ENCODE data around the gene DNAJC15.

- TF ChIP-seq, protein P1, sequence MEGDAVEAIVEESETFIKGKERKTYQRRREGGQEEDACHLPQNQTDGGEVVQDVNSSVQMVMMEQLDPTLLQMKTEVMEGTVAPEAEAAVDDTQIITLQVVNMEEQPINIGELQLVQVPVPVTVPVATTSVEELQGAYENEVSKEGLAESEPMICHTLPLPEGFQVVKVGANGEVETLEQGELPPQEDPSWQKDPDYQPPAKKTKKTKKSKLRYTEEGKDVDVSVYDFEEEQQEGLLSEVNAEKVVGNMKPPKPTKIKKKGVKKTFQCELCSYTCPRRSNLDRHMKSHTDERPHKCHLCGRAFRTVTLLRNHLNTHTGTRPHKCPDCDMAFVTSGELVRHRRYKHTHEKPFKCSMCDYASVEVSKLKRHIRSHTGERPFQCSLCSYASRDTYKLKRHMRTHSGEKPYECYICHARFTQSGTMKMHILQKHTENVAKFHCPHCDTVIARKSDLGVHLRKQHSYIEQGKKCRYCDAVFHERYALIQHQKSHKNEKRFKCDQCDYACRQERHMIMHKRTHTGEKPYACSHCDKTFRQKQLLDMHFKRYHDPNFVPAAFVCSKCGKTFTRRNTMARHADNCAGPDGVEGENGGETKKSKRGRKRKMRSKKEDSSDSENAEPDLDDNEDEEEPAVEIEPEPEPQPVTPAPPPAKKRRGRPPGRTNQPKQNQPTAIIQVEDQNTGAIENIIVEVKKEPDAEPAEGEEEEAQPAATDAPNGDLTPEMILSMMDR (IDR thresholded peaks at IDR 0.05) = no peak
- TF ChIP-seq POLR2AphosphoS5 (IDR thresholded peaks at IDR 0.05) = no peak
Measured at GRCh38 chr13:43154839-43155238, 131.5 kb downstream of the DNAJC15 start.
